Measurements from ENCODE around the gene MEOX2.

GRCh38 chr7:15602236-15602635 is 84.2 kb downstream of the MEOX2 start:
- no peak for TF ChIP-seq ATF7 (IDR thresholded peaks at IDR 0.05)
- TF ChIP-seq ATF7 (CRISPR knock-in tag; IDR thresholded peaks at IDR 0.05), result no peak
- TF ChIP-seq CTCF (CRISPR knock-in tag; IDR thresholded peaks at IDR 0.05), result no peak
- TF ChIP-seq ZSCAN9 (CRISPR knock-in tag; IDR thresholded peaks at IDR 0.05; ENCODE audit: borderline replicate concordance), result no peak
- no peak for TF ChIP-seq KAT2B (IDR thresholded peaks at IDR 0.05; ENCODE audit: borderline replicate concordance, low read depth, low read length)
- no peak for TF ChIP-seq ZNF414 (CRISPR knock-in tag; IDR thresholded peaks at IDR 0.05)
